Mesenchymal stem cell (in vitro differentiated cells and primary cell): ENCODE results near the gene CDH18.
A peak's percentile ranks its signal among the peaks of the same experiment; 100 is the strongest.

Experiments used
- DNase-seq: peaks from one replicate; pipeline ENCODE4 v3.0.0-alpha.2; 2013
- H2AFZ ChIP-seq: one replicate; pipeline ENCODE4 v1.6.1; 2013; ENCODE audit warnings: low read depth, mild to moderate bottlenecking, control low read depth, inconsistent platforms, low read length, moderate library complexity
- H2AK5ac ChIP-seq: 2 replicates; pipeline ENCODE4 v1.6.1; 2013; ENCODE audit warnings: low read length, moderate library complexity, mild to moderate bottlenecking, inconsistent platforms; ENCODE audit not compliant: severe bottlenecking
- H2BK120ac ChIP-seq: one replicate; pipeline ENCODE4 v1.6.1; 2013; ENCODE audit warnings: low read depth, mild to moderate bottlenecking, inconsistent platforms, low read length, moderate library complexity
- H2BK12ac ChIP-seq, 2 experiments: one replicate each; pipeline ENCODE4 v1.6.1; 2013; ENCODE audit warnings: inconsistent platforms in 2 of 2, low read length in 2 of 2, mild to moderate bottlenecking in 2 of 2, moderate library complexity in 2 of 2, control low read depth in 1 of 2
- H2BK15ac ChIP-seq: one replicate; pipeline ENCODE4 v1.6.1; 2013; ENCODE audit warnings: mild to moderate bottlenecking, low read depth, inconsistent platforms; ENCODE audit not compliant: poor library complexity, severe bottlenecking
- H2BK5ac ChIP-seq: 2 replicates; pipeline ENCODE4 v1.6.1; 2013; ENCODE audit warnings: low read depth, mild to moderate bottlenecking, low read length, control low read depth, inconsistent platforms; ENCODE audit not compliant: poor library complexity, severe bottlenecking
- H3K14ac ChIP-seq, 2 experiments: one replicate each; pipeline ENCODE4 v1.6.1; 2013; ENCODE audit warnings: inconsistent platforms in 2 of 2, low read length in 2 of 2, control low read depth in 1 of 2, mild to moderate bottlenecking in 1 of 2, moderate library complexity in 1 of 2
- H3K18ac ChIP-seq, 2 experiments: one replicate each; pipeline ENCODE4 v1.6.1; 2013; ENCODE audit warnings: inconsistent platforms in 2 of 2, low read length in 2 of 2, control low read depth in 1 of 2, low read depth in 1 of 2, mild to moderate bottlenecking in 1 of 2
- H3K23ac ChIP-seq, 2 experiments: one replicate each; pipeline ENCODE4 v1.6.1; 2013; ENCODE audit warnings: inconsistent platforms in 2 of 2, low read length in 2 of 2, mild to moderate bottlenecking in 2 of 2, moderate library complexity in 2 of 2, control low read depth in 1 of 2
- H3K27ac ChIP-seq: 2 replicates; pipeline ENCODE4 v1.5.1; 2013; ENCODE audit warnings: mild to moderate bottlenecking, moderate library complexity, low read length, control low read depth, inconsistent platforms; ENCODE audit not compliant: poor library complexity, severe bottlenecking
- H3K27me3 ChIP-seq, 2 experiments: 2 replicates each; pipeline versions ENCODE4 v1.6.1 to v1.7.0; 2013; ENCODE audit warnings: low read length in 2 of 2, mild to moderate bottlenecking in 2 of 2, moderate library complexity in 2 of 2, control low read depth in 1 of 2, inconsistent platforms in 1 of 2; ENCODE audit not compliant: control insufficient read depth in 1 of 2, insufficient read depth in 1 of 2
- H3K36me3 ChIP-seq, 2 experiments: 2 replicates each; pipeline versions ENCODE4 v1.6.1 to v1.7.0; 2013; ENCODE audit warnings: low read length in 2 of 2, control low read depth in 1 of 2, inconsistent platforms in 1 of 2, low read depth in 1 of 2, mild to moderate bottlenecking in 1 of 2; ENCODE audit not compliant: insufficient read depth in 2 of 2, control insufficient read depth in 1 of 2
- H3K4ac ChIP-seq, 2 experiments: one replicate each; pipeline ENCODE4 v1.6.1; 2013; ENCODE audit warnings: inconsistent platforms in 2 of 2, low read length in 2 of 2, mild to moderate bottlenecking in 2 of 2, moderate library complexity in 2 of 2, control low read depth in 1 of 2, low read depth in 1 of 2
- H3K4me1 ChIP-seq: 2 replicates; pipeline ENCODE4 v1.6.1; 2013; ENCODE audit warnings: low read depth, low read length, control low read depth; ENCODE audit not compliant: control insufficient read depth, insufficient read depth
- H3K4me2 ChIP-seq: 2 replicates; pipeline ENCODE4 v1.6.1; 2013; ENCODE audit warnings: low read length, mild to moderate bottlenecking, inconsistent platforms; ENCODE audit not compliant: poor library complexity, severe bottlenecking
- H3K4me3 ChIP-seq, 2 experiments: 2 replicates each; pipeline versions ENCODE4 v1.5.1 to v1.7.0; 2013; ENCODE audit warnings: low read length in 2 of 2, mild to moderate bottlenecking in 2 of 2, control low read depth in 1 of 2, low read depth in 1 of 2; ENCODE audit not compliant: insufficient read depth in 1 of 2
- H3K79me1 ChIP-seq: replicated peaks from 2 replicates; pipeline ENCODE4 v1.6.1; 2013; ENCODE audit warnings: mild to moderate bottlenecking, control low read depth, low read length, inconsistent platforms; ENCODE audit not compliant: poor library complexity, severe bottlenecking
- H3K9ac ChIP-seq: 2 replicates; pipeline ENCODE4 v1.7.0; 2013; ENCODE audit warnings: mild to moderate bottlenecking, low read length, moderate library complexity
- H3K9me3 ChIP-seq: 2 replicates; pipeline ENCODE4 v1.7.0; 2013; ENCODE audit warnings: mild to moderate bottlenecking, low read length; ENCODE audit not compliant: control insufficient read depth
- H4K8ac ChIP-seq: one replicate; pipeline ENCODE4 v1.6.1; 2013; ENCODE audit warnings: inconsistent platforms, mild to moderate bottlenecking, low read length, moderate library complexity
- H4K91ac ChIP-seq: one replicate; pipeline ENCODE4 v1.6.1; 2013; ENCODE audit warnings: mild to moderate bottlenecking, low read length, inconsistent platforms
- WGBS: methylation state at CpG from one replicate; pipeline ENCODE4 v1.1.7; 2013; ENCODE audit warnings: mixed read lengths; 5-methylcytosine and 5-hydroxymethylcytosine counted together

CDH18 gene

DNA sequence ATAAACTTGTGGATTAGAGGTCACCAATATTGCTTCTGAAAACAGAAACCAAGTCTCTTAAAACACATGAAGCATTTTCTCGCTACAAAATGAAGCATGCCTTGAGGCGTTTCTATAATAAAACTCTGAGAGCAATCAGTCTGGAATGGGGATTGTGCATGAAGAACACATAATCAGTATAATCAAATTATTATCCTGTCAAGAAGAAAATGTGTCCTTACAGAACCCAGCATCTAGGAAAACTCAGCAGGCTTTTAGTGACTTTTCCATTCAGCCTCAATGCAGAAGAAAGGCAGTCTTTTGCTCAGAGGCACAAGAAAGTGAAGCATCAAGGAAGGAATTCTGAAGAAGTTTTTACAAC, 121.9 kb downstream of the CDH18 start:
- H2AK5ac ChIP-seq, result no peak overlapping the region
- H4K8ac ChIP-seq, result no peak overlapping the region
- H2BK5ac ChIP-seq, result no peak overlapping the region
- no peak overlapping the region for H3K23ac ChIP-seq
- H4K91ac ChIP-seq, result no peak overlapping the region
- H3K18ac ChIP-seq, result no peak overlapping the region
- no peak for DNase-seq
- H3K4me1 ChIP-seq, result no peaks in the 10 kb centered on the region
- no peak overlapping the region for H3K27ac ChIP-seq
- H2BK15ac ChIP-seq, result no peak overlapping the region
- H3K4ac ChIP-seq, result no peak overlapping the region
- H3K36me3 ChIP-seq, result no peaks in the 10 kb centered on the region
- H3K79me1 ChIP-seq, result no peaks in the 10 kb centered on the region
- no peak overlapping the region for H2BK120ac ChIP-seq
- H3K14ac ChIP-seq, result no peak overlapping the region
- H3K9ac ChIP-seq, result no peak overlapping the region
- WGBS, result no CpG with 5 or more reads among the region's 2 CpGs
- no peaks in the 10 kb centered on the region for H3K27me3 ChIP-seq
- H3K4me2 ChIP-seq, result no peak overlapping the region
- H2AFZ ChIP-seq, result no peak overlapping the region
- H3K4me3 ChIP-seq, result no peak overlapping the region
- H2BK12ac ChIP-seq, result no peak overlapping the region
- no peaks in the 10 kb centered on the region for H3K9me3 ChIP-seq

DNA sequence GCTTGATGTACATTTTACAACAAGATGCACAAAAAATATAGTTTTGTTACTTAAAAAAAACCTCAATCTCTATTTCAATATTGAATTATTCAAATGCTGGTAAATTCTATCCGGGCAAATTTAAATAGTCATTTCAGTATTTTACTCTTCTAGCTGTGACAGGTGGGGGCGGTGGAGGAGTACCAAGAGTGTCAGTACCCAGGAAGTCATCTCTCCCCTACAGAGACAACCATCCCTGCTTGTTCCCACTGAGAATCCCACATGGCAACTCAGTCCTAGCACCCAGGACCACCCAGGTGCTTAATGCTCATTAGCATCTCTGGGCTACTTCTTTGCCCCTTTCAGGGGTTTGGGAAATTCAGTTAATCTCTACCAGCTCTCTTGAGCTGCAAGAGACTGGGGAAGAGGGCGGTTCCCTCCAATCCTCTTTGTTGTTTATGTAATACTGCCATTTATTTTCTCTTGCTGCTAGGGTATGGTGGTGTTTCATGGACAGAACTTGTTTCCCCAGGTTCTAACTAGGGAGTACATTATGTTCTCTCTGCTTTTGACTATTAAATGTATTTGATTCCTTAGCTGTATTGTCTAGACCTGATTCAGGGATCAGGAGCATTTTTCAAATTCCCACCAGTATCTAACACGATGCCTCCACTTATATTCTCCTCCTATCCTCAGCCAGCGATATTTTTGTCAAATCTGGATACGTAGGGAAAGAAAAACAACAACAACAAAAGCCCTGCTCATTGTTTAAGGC, 122.5 kb downstream of the CDH18 start:
- H3K9me3 ChIP-seq, result no peaks in the 10 kb centered on the region
- H2AK5ac ChIP-seq, result no peak overlapping the region
- H3K4me2 ChIP-seq, result no peak overlapping the region
- H2BK120ac ChIP-seq, result no peak overlapping the region
- DNase-seq, result no peak
- peak overlapping the region; percentile 54 for H4K8ac ChIP-seq
- H2AFZ ChIP-seq, result no peak overlapping the region
- H4K91ac ChIP-seq, result no peak overlapping the region
- H3K14ac ChIP-seq, result no peak overlapping the region
- no peak overlapping the region for H3K9ac ChIP-seq
- H3K4me1 ChIP-seq, result no peaks in the 10 kb centered on the region
- H3K36me3 ChIP-seq, result no peaks in the 10 kb centered on the region
- H3K4ac ChIP-seq, result no peak overlapping the region
- H2BK15ac ChIP-seq, result no peak overlapping the region
- WGBS, result 92% methylated on average over 5 of the region's 6 CpGs
- H3K23ac ChIP-seq, result no peak overlapping the region
- H2BK12ac ChIP-seq, result no peak overlapping the region
- no peaks in the 10 kb centered on the region for H3K79me1 ChIP-seq
- H3K27me3 ChIP-seq, result no peaks in the 10 kb centered on the region
- no peak overlapping the region for H3K27ac ChIP-seq
- H3K4me3 ChIP-seq, result no peak overlapping the region
- H3K18ac ChIP-seq, result no peak overlapping the region
- no peak overlapping the region for H2BK5ac ChIP-seq

DNA sequence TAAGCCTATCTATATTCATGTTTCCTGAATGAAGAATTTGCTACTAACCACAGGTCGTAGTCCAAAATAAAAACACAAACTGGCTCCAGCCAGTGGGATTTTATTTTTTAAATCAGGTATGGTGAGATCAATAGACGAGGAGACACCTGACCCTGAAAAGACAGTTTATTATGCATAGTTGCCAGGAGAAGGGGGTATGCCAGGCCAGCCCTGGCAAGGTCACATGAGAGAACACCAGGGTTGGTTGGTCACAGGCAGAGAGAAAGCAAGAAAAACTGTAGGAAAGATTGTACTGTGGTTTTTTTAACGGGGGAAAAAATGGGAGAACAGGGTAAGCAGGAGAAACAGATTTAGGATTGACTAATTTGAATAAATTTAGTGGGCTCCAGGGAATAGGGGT, 125.3 kb downstream of the CDH18 start:
- H3K79me1 ChIP-seq, result no peaks in the 10 kb centered on the region
- no peak for DNase-seq
- H3K9ac ChIP-seq, result no peak overlapping the region
- H3K4me2 ChIP-seq, result no peak overlapping the region
- no peak overlapping the region for H2BK12ac ChIP-seq
- H2AK5ac ChIP-seq, result no peak overlapping the region
- H4K91ac ChIP-seq, result no peak overlapping the region
- H2BK120ac ChIP-seq, result no peak overlapping the region
- H4K8ac ChIP-seq, result no peak overlapping the region
- WGBS, result 89% methylated on average over 3 of the region's 3 CpGs
- no peak overlapping the region for H3K4me3 ChIP-seq
- H3K27me3 ChIP-seq, result no peaks in the 10 kb centered on the region
- H2AFZ ChIP-seq, result no peak overlapping the region
- H3K27ac ChIP-seq, result no peak overlapping the region
- no peaks in the 10 kb centered on the region for H3K36me3 ChIP-seq
- no peak overlapping the region for H3K23ac ChIP-seq
- no peak overlapping the region for H2BK15ac ChIP-seq
- no peak overlapping the region for H2BK5ac ChIP-seq
- no peaks in the 10 kb centered on the region for H3K4me1 ChIP-seq
- H3K9me3 ChIP-seq, result no peaks in the 10 kb centered on the region
- H3K4ac ChIP-seq, result no peak overlapping the region
- H3K18ac ChIP-seq, result no peak overlapping the region
- H3K14ac ChIP-seq, result no peak overlapping the region

DNA sequence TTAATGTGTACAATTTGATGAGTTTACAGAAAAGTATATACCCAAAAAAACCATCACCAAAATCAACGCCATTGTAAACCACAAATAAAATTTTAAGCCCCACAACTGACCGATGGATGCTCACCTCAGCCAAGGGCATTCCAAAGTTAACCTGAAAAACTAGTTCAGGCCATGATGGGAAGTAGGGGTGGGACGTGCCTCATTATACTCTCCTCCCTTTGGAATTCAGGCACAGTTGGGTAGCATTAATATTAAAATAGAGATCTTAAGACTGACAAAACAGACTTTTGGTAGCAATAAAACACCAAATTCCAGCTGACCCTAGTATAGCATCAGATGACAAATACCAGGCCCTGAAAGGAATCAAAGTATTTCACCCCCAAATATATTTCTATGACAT, 129.0 kb downstream of the CDH18 start:
- H3K23ac ChIP-seq, result no peak overlapping the region
- no peak overlapping the region for H3K27ac ChIP-seq
- H3K18ac ChIP-seq, result no peak overlapping the region
- H3K4me1 ChIP-seq, result no peaks in the 10 kb centered on the region
- H3K4me3 ChIP-seq, result no peak overlapping the region
- H3K9ac ChIP-seq, result no peak overlapping the region
- 94% methylated on average over 2 of the region's 3 CpGs for WGBS
- H3K14ac ChIP-seq, result no peak overlapping the region
- no peak overlapping the region for H2AFZ ChIP-seq
- H4K8ac ChIP-seq, result no peak overlapping the region
- no peaks in the 10 kb centered on the region for H3K79me1 ChIP-seq
- no peak overlapping the region for H2BK12ac ChIP-seq
- no peak overlapping the region for H2BK15ac ChIP-seq
- H3K27me3 ChIP-seq, result no peaks in the 10 kb centered on the region
- H2BK5ac ChIP-seq, result no peak overlapping the region
- no peak overlapping the region for H4K91ac ChIP-seq
- no peak overlapping the region for H3K4me2 ChIP-seq
- DNase-seq, result no peak
- no peak overlapping the region for H2AK5ac ChIP-seq
- H3K9me3 ChIP-seq, result no peaks in the 10 kb centered on the region
- H3K4ac ChIP-seq, result no peak overlapping the region
- no peaks in the 10 kb centered on the region for H3K36me3 ChIP-seq
- H2BK120ac ChIP-seq, result no peak overlapping the region
